SH-SY5Y (cell line): ENCODE results near the gene LIN37.

ENCODE experiments used
- GATA2 ChIP-seq: IDR thresholded peaks from 2 replicates; pipeline ENCODE4 v1.6.1; 2011; ENCODE audit warnings: mild to moderate bottlenecking, low read depth, low read length
- GATA3 ChIP-seq: IDR thresholded peaks from 2 replicates; pipeline ENCODE4 v1.6.1; 2011; ENCODE audit warnings: low read depth, mild to moderate bottlenecking, low read length, moderate library complexity

GRCh38 chr19:35782589-35782988 lies 34.2 kb downstream of the LIN37 start:
- TF ChIP-seq GATA2 (no peak), GATA3 (no peak)
